Retina (tissue), 1 donor: Measurements from ENCODE around the gene MMAB.

Source experiments
- DNase-seq: peaks from one replicate; pipeline ENCODE4 v3.0.0-alpha.2; 2016

The MMAB gene

DNA sequence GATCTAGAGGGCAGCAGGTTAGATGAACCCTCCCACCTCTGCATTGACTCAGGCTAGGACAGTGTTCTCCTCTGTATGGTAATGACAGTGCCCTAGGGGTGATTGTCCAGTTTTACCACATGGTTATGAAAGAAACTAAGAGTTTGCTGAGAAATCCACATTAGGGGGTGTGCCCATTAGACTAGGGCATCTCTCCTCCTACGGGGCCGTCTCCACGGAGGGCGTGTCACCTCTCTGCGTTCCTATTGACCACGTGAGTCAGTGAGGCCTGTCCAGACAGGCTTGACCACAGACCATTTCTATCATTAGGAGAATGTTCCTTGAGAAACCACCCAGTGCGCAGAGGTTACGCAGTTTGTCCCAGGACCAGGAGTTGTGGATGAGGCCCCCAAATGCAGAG lies 8.6 kb upstream of the MMAB start:
- no peak for DNase-seq

DNA sequence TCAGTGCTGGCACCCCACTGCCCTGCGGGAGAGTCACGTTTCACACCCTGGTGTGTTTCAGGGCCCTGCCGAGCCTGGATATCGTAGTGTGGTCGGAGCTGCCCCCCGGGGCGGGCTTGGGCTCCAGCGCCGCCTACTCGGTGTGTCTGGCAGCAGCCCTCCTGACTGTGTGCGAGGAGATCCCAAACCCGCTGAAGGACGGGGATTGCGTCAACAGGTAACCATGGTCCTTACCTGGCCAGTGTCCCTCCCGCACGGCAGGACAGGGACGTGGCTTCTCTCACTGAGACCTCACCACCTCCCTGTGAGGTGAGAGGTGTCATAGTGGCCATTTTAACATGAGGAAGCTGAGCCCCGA lies 8.0 kb upstream of the MMAB start:
- DNase-seq: no peak

- DNase-seq: no peak
Observed at GRCh38 chr12:109580684-109581333, 7.5 kb upstream of the MMAB start.

DNA sequence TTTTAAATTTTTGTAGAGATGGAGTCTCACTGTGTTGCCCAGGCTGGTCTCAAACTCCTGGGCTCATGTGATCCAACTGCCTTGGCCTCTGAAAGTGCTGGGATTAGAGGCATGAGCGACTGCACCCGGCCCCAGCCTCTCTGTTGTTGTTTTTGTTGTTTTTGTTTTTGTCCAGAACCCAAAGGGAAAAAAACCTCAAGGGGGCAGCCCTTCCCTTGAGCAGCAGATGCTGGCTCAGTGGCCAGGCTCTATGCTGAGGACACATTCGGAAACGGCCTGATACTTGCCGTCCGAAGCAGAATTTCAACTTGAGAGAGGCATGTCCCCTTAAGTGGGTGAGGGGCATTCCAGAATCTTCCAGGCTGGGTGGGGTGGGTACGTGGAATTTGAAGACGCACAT lies 7.0 kb upstream of the MMAB start:
- no peak for DNase-seq

DNA sequence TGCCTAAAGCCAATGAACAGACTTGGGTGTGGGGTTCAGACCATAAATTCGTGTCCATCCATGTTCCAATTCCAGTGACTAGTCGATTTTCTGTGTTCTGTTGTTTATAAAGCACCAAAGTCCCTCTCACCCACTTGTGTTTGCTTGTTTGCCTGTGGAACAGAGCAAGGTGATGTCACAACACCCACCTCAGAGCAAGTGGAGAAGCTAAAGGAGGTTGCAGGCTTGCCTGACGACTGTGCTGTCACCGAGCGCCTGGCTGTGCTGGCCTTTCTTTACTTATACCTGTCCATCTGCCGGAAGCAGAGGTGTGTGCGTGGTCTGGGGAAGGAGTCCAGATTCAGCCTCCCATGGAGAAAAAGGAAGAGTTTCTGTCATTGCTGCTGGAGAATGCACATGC lies 6.3 kb upstream of the MMAB start:
- no peak for DNase-seq

DNA sequence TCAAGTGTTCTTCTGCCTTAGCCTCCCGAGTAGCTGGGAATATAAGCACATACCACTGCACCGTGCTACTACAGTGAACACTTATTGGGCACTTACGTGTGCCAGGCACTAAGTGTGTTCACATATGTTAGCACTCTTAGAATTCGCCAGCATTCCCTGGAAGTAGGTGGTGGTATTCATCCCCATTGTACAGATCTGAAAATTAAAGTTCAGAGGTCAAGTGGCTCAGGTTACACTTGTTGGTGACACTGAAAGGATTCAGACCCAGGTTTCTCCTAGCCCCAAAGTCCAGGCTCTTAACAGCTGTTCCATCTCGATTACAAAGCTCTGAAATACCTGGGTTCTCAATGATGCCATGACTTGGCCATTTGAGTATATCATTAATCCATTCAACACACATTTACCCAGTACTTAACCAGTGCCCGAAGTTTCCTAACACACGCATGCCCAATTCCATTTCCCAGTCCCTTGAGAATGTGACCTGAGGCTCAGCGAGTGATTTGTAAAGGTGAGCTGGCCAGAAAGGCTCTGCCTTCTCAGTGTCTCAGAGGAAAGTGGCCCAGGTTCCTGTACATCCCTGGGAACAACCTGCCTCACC lies 5.1 kb upstream of the MMAB start:
- no peak for DNase-seq

- no peak for DNase-seq
Observed at GRCh38 chr12:109577311-109577710, 4.0 kb upstream of the MMAB start.

GRCh38 chr12:109575683-109576082 lies 2.4 kb upstream of the MMAB start:
- no peak for DNase-seq

DNA sequence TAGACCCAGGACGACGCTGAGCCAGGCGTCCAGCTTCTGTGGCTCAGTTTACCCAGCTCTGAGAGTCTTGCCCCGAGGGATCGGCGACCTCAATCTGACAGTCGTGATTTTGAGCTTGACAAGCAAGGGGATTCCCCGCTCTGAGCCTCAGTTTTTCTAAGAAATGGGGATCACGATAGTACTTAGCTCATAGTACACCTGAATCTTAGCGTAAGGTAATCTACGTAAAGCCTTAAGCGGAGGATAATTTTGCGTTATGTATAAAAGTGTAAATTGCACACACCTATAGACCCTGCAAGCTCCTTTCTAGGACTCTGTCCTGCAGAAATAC lies 575 bp upstream of the MMAB start:
- no peak for DNase-seq

DNA sequence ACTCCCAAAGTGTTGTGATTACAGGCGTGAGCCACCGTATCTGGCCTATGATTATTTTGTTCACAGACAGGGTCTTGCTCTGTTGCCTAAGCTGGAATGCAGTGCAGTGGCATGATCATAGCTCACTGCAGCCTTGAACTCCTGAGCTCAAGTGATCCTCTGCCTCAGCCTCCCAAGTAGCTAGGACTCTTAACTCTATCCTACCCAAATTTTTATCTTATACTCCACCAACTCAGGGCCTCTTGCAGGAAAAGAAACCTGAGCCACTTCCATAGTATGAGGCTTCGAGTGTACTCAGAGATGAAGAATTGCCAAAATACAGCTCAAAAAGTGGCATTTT lies 828 bp downstream of the MMAB start:
- no peak for DNase-seq

GRCh38 chr12:109571773-109572505 lies 1.4 kb downstream of the MMAB start:
- DNase-seq: no peak

- DNase-seq: no peak
Observed at GRCh38 chr12:109568486-109568885, 4.8 kb downstream of the MMAB start.

GRCh38 chr12:109567967-109568366 lies 5.3 kb downstream of the MMAB start:
- DNase-seq: no peak

GRCh38 chr12:109567296-109567695 lies 6.0 kb downstream of the MMAB start:
- no peak for DNase-seq

GRCh38 chr12:109566424-109566823 lies 6.9 kb downstream of the MMAB start:
- DNase-seq: no peak

DNA sequence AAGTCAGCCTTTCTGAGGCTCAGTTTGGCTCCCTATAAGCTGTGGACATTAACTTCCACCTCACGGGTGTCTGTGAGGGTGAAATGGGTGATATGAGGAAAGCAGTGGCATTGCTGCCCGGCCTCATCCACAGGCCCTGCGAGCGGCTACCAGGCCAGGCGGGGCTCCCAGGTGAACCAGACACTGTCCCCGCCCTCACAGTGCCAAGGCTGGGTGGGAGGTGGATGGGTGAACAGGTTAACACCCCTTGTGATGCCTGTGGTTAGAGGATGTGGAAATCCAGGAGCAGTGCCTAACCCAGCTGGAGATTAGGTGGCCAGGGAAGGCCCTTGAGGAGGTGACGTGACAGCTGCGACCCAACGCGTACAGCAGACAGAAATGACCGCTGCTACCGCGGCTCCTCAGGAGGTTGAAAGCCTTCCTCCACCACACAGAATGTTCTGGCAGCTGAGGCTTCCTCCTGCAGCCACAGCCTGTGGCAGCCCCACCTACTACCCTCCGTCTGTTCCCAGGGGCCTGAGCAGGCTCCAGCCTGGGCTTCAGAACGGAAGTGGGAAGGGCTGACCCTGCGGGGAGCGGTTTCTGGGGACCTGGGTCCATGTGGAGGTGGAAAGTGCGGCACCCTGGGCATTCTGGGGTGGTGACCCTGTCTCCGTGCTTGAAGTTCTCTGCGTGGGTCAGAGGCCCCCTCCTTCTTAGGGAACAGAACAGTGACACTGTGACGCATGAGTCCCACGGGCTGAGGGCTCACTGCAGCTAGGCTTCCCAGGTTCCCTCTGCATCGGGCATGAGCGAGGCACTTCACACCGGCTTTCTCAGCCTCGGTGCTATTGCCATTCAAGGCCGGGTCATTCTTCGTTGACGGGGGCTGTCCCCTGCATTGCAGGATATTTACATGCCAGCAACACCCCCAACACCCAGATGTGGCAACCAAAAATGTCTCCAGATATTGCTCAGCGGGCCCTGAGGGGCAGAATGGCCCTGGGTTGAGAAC lies 9.7 kb downstream of the MMAB start:
- no peak for DNase-seq

DNA sequence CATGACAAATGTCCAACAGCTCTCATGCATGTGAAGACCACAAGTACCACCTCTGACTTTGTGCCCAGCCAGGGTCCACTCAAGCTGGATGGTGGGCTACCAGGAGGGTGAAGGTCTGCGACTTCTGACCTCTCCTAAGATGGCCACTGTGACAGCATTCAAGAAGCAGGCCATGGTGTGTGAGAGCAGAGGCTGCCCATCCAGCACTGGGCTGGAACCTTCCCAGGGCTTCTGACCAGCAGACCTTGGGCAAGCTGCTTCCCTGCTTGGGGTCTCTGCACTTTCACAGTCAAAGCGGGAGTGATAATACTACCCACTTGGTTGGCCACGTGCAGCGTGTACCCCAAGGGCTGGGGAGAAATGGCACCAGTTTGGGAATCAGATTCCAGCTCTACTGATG lies 10.4 kb downstream of the MMAB start:
- DNase-seq: no peak

DNA sequence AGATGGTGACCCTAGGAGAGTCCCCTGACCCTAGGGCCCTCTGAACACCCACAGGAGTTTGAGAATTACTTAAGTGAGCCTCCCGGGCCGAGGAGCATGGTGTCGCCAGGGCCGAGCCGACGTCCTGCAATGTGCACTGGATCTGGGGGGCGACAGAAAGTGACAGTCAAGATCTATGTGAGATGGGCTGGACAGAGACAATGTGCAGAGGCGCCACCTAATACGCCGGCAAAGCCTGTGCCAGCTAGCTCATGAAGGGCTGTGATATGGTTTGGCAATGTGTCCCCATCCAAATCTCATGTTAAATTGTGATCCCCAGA lies 11.6 kb downstream of the MMAB start:
- no peak for DNase-seq

GRCh38 chr12:109560867-109561710 lies 12.2 kb downstream of the MMAB start:
- no peak for DNase-seq

DNA sequence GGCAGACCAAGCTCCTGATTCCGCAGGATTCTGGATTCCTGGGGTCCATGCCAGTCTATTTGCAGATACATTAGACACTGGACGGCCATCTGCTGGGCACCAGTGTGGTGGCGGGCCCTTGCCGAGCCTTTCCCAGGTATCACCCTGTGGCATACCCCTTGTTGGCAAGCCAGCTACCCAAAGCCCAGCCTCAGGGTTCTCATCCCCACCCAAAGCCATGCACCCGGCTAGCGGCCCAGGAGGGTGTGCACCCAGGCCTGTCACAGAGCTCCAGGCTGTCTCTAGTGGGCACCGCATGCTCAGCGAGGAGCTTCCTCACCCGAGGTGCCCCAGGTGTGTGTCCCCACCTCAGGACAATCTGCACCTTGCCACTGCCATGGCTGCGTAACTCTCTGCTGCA lies 13.7 kb downstream of the MMAB start:
- DNase-seq: no peak

- DNase-seq: no peak
Observed at GRCh38 chr12:109559200-109559505, 14.2 kb downstream of the MMAB start.

DNA sequence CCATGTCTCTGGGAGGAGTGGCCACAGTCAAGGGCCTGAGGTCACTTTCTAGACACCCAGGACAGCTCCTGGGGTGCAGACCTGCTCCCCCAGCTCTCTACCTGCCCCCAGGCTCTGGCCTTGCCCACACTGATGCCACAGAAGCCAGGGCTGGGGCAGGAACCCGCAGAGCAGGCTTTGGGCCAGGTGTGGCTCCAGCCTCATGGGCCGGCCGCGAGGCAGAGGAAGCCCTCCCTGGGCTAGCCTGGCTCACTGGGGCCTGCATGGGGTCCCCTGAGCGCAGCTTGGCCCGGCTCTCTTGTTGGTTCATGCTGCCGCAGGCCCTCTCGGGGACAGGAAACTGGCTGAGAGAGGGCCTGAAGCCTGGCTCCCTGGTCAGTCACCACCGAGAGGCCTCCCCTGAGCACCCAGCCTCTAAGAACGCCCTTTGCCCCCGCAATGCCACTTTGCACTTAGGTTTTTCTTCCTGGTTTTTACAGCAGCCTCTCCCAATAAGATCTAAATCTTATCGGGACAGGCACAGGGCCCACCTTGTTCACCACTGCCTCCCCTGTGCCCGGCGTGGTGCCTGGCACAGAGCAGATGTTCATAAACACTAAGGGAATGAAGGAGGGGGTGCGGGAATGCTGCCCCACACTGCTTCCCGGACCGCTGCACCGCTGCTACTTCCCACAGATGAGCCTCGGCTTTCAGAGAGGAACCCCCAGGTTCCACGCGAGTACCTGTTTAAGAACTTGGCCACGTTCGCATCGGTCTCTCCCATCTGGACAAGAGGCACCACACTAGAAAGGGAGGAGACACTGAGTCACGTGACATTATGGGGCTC lies 14.7 kb downstream of the MMAB start:
- no peak for DNase-seq
